HepG2 (cell line): ENCODE measurements around the gene TNFAIP2. TPM values are rescaled to one million over a fixed set of nuclear protein-coding genes. Genes with fewer than 3 reads are reported as not detected.

Experiments used
- ATAC-seq: fragments of 200-7000 bp; cut with Tn5 transposase; 3 replicates; pipeline ENCODE4 v1.9.1; 2020; ENCODE audit warnings: mild to moderate bottlenecking, moderate library complexity
- BruUV-seq: library from RNA; stranded (reverse); fragments of 400-500 nt; replicated peaks from 2 replicates; lab custom pipeline; 2021; lab: Mats Ljungman, UMichigan
- CTCF ChIA-PET: fragments of 300-600 bp; formaldehyde crosslinking; extraction: SDS; loops from one replicate; lab custom pipeline; 2021; ENCODE audit warnings: low total read pairs, inconsistent platforms, low intra/inter-chr PET ratio; lab: Yijun Ruan, JAX
- POLR2A ChIA-PET: fragments of 350-600 bp; sonication (Branson Sonifier 250); formaldehyde crosslinking; loops from one replicate; lab custom pipeline; 2020; ENCODE audit warnings: antibody characterized with exemption, inconsistent platforms; lab: Yijun Ruan, JAX
- DNase-seq: peaks from one replicate; pipeline ENCODE4 v3.0.0-alpha.2; 2015; ENCODE audit warnings: low spot score
- FAIRE-seq: peaks from 3 replicates; lab custom pipeline; 2011; peaks lifted over from hg19 to GRCh38; lab: Jason Lieb, UNC
- H2AFZ ChIP-seq: one replicate; pipeline ENCODE4 v1.6.1; 2011; ENCODE audit warnings: low read length, inconsistent platforms
- H3K27ac ChIP-seq: fragments of 300-600 bp; 3 replicates; pipeline ENCODE4 v1.8.0; 2011; ENCODE audit warnings: mixed run types, mild to moderate bottlenecking, mixed read lengths, low read length, inconsistent platforms; ENCODE audit not compliant: insufficient read depth; ENCODE audit errors: extremely low read length
- H3K27me3 ChIP-seq, 2 experiments: fragments of 200-600 bp in 1 of 2; 2 replicates in 1 of 2; 3 replicates in 1 of 2; pipeline versions ENCODE4 v1.6.0 to v1.8.0; 2011; ENCODE audit warnings: low read length in 2 of 2, mild to moderate bottlenecking in 2 of 2, moderate library complexity in 2 of 2, inconsistent platforms in 1 of 2; ENCODE audit not compliant: insufficient read depth in 2 of 2, control insufficient read depth in 1 of 2
- H3K36me3 ChIP-seq, 2 experiments: fragments of 200-600 bp in 1 of 2; replicated peaks in 1 of 2; 2 replicates in 1 of 2; 3 replicates in 1 of 2; pipeline versions ENCODE4 v1.5.1 to v1.8.0; 2011; ENCODE audit warnings: low read length in 2 of 2, inconsistent platforms in 1 of 2; ENCODE audit not compliant: insufficient read depth in 2 of 2, control insufficient read depth in 1 of 2
- H3K4me1 ChIP-seq: 2 replicates; pipeline ENCODE4 v1.5.1; 2012; ENCODE audit warnings: low read length, inconsistent platforms; ENCODE audit not compliant: insufficient read depth
- H3K4me2 ChIP-seq: 2 replicates; pipeline ENCODE4 v1.6.0; 2011; ENCODE audit warnings: low read depth, low read length, inconsistent platforms
- H3K4me3 ChIP-seq, 3 experiments: fragments of 200-600 bp in 1 of 3; sonication (generic), shearing (Covaris generic) in 1 of 3; replicated peaks in 1 of 3; 2 replicates each; pipeline ENCODE4 v1.5.1; 2011 to 2016; ENCODE audit warnings: low read length in 3 of 3, inconsistent platforms in 2 of 3, low read depth in 2 of 3, mild to moderate bottlenecking in 2 of 3, control low read depth in 1 of 3, mixed read lengths in 1 of 3; ENCODE audit not compliant: insufficient read depth in 1 of 3
- H3K79me2 ChIP-seq: one replicate; pipeline ENCODE4 v1.6.1; 2011; ENCODE audit warnings: low read length, inconsistent platforms; ENCODE audit not compliant: insufficient read depth
- H3K9ac ChIP-seq: 2 replicates; pipeline ENCODE4 v1.6.0; 2011; ENCODE audit warnings: mild to moderate bottlenecking, low read depth, low read length, inconsistent platforms; ENCODE audit not compliant: insufficient read depth
- H3K9me3 ChIP-seq: 2 replicates; pipeline ENCODE4 v1.5.1; 2012; ENCODE audit warnings: mild to moderate bottlenecking, low read length
- H4K20me1 ChIP-seq: 2 replicates; pipeline ENCODE4 v1.6.0; 2011; ENCODE audit warnings: inconsistent platforms, mild to moderate bottlenecking, low read length, moderate library complexity; ENCODE audit not compliant: insufficient read depth
- ERF ChIP-seq: IDR thresholded peaks from 2 replicates; pipeline ENCODE4 v1.6.1; 2018; ENCODE audit warnings: missing biosample characterization, missing genetic modification reagents
- HCFC1 ChIP-seq: fragments of 150-350 bp; IDR thresholded peaks from 2 replicates; pipeline ENCODE4 v1.6.1; 2014; ENCODE audit warnings: low read depth, low read length
- KAT8 ChIP-seq: IDR thresholded peaks from 2 replicates; pipeline ENCODE4 v1.6.1; 2016; ENCODE audit warnings: missing genetic modification reagents, missing compliant biosample characterization
- MEF2D ChIP-seq: sonication (generic); formaldehyde crosslinking; IDR thresholded peaks from 2 replicates; pipeline ENCODE4 v1.5.1; 2020; ENCODE audit warnings: mild to moderate bottlenecking, missing genetic modification reagents
- NCOA5 ChIP-seq: sonication (generic); formaldehyde crosslinking; IDR thresholded peaks from 2 replicates; pipeline ENCODE4 v1.4.0; 2020; ENCODE audit warnings: missing genetic modification reagents
- ZMYM3 ChIP-seq: sonication (generic); formaldehyde crosslinking; IDR thresholded peaks from 2 replicates; pipeline ENCODE4 v1.5.1; 2020; ENCODE audit warnings: mild to moderate bottlenecking, missing genetic modification reagents
- ZNF264 ChIP-seq: sonication (generic); formaldehyde crosslinking; IDR thresholded peaks from 2 replicates; pipeline ENCODE4 v1.4.0; 2020; ENCODE audit warnings: missing genetic modification reagents
- ZSCAN9 ChIP-seq: IDR thresholded peaks from 2 replicates; pipeline ENCODE4 v1.6.1; 2016; ENCODE audit warnings: borderline replicate concordance
- WGBS: methylation state at CpG from one replicate; pipeline ENCODE4 v1.1.6; 2017; ENCODE audit warnings: low lambda C conversion rate; 5-methylcytosine and 5-hydroxymethylcytosine counted together
- in situ Hi-C: cut with HindIII; loops from 2 replicates; pipeline ENCODE4 v1.10.0; 2017; ENCODE audit warnings: low pct_unique_long_range_greater_than_20kb; ENCODE audit not compliant: extremely low pct_ligation_motif_present
- intact Hi-C: fragments of 100-400 bp; cut with micrococcal nuclease; formaldehyde crosslinking; loops from one replicate; pipeline ENCODE4 v1.10.0; 2022; ENCODE audit not compliant: unreplicated experiment
- polyA plus RNA-seq, 8 experiments: library from polyadenylated mRNA; depleted of rRNA in 3 of 8; stranded (reverse) in 7 of 8; unstranded in 1 of 8; fragments of >200 nt; fragmentation: Illumina TruSeq in 4 of 8; extraction: Trizol in 4 of 8; gene quantifications; 2 replicates each; pipeline versions ENCODE4 v1.2.1 to v1.2.3, GENCODE V29; 2011 to 2016; ENCODE audit warnings: low read depth in 4 of 8, missing spikeins in 1 of 8, mixed read lengths in 1 of 8; ENCODE audit not compliant: insufficient read depth in 1 of 8
- total RNA-seq, 5 experiments: library from RNA; depleted of rRNA; stranded (reverse); fragments of >200 nt; fragmentation: Illumina TruSeq; extraction: Trizol; gene quantifications; 2 replicates each; pipeline ENCODE4 v1.2.3, GENCODE V29; 2016; ENCODE audit warnings: low read depth in 1 of 5
- TF ChIP-seq, protein P1 (sequence below): sonication (generic); formaldehyde crosslinking; IDR thresholded peaks from 2 replicates; pipeline ENCODE4 v1.4.0; 2020; ENCODE audit warnings: missing genetic modification reagents
- TF ChIP-seq, protein P2 (sequence below), 2 experiments: sonication (generic) in 1 of 2; formaldehyde crosslinking in 1 of 2; IDR thresholded peaks; 2 replicates each; pipeline versions ENCODE4 v1.4.0 to v1.6.1; 2016 to 2020; ENCODE audit warnings: borderline replicate concordance in 1 of 2, low read depth in 1 of 2, mild to moderate bottlenecking in 1 of 2, missing genetic modification reagents in 1 of 2
- TF ChIP-seq, protein P3 (sequence below): sonication (generic); formaldehyde crosslinking; IDR thresholded peaks from 2 replicates; pipeline ENCODE4 v1.5.1; 2020; ENCODE audit warnings: missing genetic modification reagents, mild to moderate bottlenecking, borderline replicate concordance

TNFAIP2 gene
- total and polyA plus RNA-seq, 2 of the 13 experiments (the other 11 are each of a cell fraction or from before 2014, with no cell fraction given), result 0.46 to 1.5 TPM

DNA sequence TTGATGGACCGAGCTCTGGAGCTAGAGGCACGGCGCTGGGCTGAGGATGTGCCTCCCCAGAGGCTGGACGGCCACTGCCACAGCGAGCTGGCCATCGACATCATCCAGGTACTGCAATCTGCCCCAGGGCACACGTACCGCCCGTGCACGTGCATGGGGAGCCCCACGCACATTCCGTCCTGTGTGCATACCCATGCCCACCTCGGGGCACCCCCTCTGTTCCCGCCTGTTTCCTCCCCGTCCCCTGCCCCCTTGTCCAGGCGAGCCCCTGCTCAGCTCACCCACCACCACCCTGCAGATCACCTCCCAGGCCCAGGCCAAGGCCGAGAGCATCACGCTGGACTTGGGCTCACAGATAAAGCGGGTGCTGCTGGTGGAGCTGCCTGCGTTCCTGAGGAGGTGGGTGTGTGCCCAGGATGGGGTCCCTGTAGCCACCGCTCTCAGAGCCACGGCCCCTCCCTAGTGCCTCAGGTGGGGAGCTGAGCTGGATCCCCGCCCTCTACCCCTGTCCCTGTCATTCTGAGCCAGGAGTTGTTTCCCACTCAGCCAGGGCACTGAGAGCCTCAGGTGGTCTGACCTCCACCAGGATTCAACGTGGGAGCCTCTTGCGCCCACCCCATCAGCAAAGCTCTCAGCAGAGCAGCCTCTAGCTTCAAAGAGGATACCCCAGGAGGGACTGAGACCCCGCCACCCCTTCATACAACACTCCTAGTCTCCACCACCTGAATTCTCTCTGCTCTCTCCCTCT is 6.9 kb downstream of the TNFAIP2 start:
- Histone ChIP-seq H3K4me2 (no peak overlapping the region), H3K79me2 (no peaks in the 10 kb centered on the region), H2AFZ (no peak overlapping the region), H3K4me3 (no peak overlapping the region), H3K9ac (no peak overlapping the region), H4K20me1 (no peaks in the 10 kb centered on the region; the same call in 1 of the 2 replicates), H3K27ac (no peak overlapping the region), H3K9me3 (no peaks in the 10 kb centered on the region), H3K4me1 (peaks cover 31% of the 10 kb centered on the region), H3K36me3 (no peaks in the 10 kb centered on the region), H3K27me3 (peaks cover 7 to 53% of the 10 kb centered on the region in 2 experiments; a peak in 4 of 5 replicates)
- DNase-seq (no peak), ATAC-seq (no peak), FAIRE-seq (no peak)
- in situ Hi-C loops, result no loop called here
- 57% methylated on average over 18 of the region's 26 CpGs for WGBS
- TF ChIP-seq NCOA5 (CRISPR knock-in tag), result no peak
- no peak for TF ChIP-seq HCFC1
- TF ChIP-seq MEF2D (CRISPR knock-in tag), result no peak
- no peak for TF ChIP-seq ERF (CRISPR knock-in tag)
- TF ChIP-seq, protein P1, sequence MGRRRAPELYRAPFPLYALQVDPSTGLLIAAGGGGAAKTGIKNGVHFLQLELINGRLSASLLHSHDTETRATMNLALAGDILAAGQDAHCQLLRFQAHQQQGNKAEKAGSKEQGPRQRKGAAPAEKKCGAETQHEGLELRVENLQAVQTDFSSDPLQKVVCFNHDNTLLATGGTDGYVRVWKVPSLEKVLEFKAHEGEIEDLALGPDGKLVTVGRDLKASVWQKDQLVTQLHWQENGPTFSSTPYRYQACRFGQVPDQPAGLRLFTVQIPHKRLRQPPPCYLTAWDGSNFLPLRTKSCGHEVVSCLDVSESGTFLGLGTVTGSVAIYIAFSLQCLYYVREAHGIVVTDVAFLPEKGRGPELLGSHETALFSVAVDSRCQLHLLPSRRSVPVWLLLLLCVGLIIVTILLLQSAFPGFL (CRISPR knock-in tag), result no peak
- TF ChIP-seq, protein P2, sequence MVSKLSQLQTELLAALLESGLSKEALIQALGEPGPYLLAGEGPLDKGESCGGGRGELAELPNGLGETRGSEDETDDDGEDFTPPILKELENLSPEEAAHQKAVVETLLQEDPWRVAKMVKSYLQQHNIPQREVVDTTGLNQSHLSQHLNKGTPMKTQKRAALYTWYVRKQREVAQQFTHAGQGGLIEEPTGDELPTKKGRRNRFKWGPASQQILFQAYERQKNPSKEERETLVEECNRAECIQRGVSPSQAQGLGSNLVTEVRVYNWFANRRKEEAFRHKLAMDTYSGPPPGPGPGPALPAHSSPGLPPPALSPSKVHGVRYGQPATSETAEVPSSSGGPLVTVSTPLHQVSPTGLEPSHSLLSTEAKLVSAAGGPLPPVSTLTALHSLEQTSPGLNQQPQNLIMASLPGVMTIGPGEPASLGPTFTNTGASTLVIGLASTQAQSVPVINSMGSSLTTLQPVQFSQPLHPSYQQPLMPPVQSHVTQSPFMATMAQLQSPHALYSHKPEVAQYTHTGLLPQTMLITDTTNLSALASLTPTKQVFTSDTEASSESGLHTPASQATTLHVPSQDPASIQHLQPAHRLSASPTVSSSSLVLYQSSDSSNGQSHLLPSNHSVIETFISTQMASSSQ (IDR thresholded peaks at IDR 0.05; ENCODE audit: low read depth), result no peak
- TF ChIP-seq, protein P2 (CRISPR knock-in tag; IDR thresholded peaks at IDR 0.05; ENCODE audit: borderline replicate concordance), result no peak
- no peak for TF ChIP-seq KAT8 (CRISPR knock-in tag)
- TF ChIP-seq, protein P3, sequence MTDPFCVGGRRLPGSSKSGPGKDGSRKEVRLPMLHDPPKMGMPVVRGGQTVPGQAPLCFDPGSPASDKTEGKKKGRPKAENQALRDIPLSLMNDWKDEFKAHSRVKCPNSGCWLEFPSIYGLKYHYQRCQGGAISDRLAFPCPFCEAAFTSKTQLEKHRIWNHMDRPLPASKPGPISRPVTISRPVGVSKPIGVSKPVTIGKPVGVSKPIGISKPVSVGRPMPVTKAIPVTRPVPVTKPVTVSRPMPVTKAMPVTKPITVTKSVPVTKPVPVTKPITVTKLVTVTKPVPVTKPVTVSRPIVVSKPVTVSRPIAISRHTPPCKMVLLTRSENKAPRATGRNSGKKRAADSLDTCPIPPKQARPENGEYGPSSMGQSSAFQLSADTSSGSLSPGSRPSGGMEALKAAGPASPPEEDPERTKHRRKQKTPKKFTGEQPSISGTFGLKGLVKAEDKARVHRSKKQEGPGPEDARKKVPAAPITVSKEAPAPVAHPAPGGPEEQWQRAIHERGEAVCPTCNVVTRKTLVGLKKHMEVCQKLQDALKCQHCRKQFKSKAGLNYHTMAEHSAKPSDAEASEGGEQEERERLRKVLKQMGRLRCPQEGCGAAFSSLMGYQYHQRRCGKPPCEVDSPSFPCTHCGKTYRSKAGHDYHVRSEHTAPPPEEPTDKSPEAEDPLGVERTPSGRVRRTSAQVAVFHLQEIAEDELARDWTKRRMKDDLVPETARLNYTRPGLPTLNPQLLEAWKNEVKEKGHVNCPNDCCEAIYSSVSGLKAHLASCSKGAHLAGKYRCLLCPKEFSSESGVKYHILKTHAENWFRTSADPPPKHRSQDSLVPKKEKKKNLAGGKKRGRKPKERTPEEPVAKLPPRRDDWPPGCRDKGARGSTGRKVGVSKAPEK, result no peak
- TF ChIP-seq ZMYM3 (CRISPR knock-in tag), result no peak
- no peak for TF ChIP-seq ZNF264 (CRISPR knock-in tag)
- no peak for TF ChIP-seq ZSCAN9 (CRISPR knock-in tag)
- ChIA-PET CTCF (no interaction called here), POLR2A (no interaction called here)
- intact Hi-C loops, result no loop called here
- no TSS peak for BruUV-seq
